Measurements from ENCODE around the gene ZNF804A.

Gene ZNF804A

GRCh38 chr2:184598316-184599053 lies at the start of gene ZNF804A:
Gene ZNF804A, plus strand, starts transcription at chr2:184598529. Its CDS starts 431 bp downstream, at chr2:184598960.
- peak; percentile 28 for DNase-seq

GRCh38 chr2:184549153-184549552 lies 49.2 kb upstream of the ZNF804A start:
- DNase-seq: no peak

- no peak for DNase-seq
Observed at GRCh38 chr2:184551626-184552025, 46.7 kb upstream of the ZNF804A start.

GRCh38 chr2:184554736-184555135 lies 43.6 kb upstream of the ZNF804A start:
- DNase-seq: peak; percentile 6

DNA sequence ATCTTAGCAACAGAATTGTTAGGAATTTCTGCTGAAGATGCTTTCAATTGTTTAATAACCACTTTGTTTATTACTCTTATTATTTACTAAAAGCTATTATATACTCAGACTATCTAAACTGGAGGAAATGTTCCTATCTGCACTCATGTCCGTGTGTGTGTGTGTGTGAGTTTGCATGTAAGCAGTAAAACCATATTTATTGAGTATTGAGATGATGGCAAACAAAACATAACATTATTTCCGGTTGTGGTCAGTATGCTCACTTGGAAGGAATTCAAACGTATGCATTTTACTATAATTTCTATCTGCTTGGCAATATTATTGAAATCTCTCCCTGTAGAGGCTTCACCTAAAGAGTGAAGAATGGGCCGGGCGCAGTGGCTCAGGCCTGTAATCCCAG lies 43.0 kb upstream of the ZNF804A start:
- no peak for DNase-seq

GRCh38 chr2:184556639-184557038 lies 41.7 kb upstream of the ZNF804A start:
- no peak for DNase-seq

GRCh38 chr2:184558713-184559464 lies 39.4 kb upstream of the ZNF804A start:
- DNase-seq: no peak

DNA sequence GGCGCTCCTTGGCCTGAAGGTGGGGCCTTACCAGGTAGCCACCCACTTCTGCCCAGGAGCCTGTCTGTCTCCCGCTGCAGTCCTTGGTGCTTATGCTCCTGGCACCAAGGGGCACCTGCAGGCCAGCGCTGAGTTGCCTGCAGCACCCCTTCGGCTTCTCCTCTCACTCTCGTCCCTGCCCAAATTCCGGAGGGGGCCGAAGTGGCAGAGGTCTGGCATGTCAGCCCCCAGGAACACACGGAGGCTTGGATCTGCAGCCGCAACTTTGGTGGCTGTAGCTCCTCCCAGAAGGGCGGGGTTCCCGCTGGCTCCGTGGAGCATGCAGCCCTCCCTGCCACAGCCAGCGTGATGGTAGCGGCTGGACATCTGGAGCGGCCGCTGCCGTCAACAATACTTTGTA lies 37.7 kb upstream of the ZNF804A start:
- no peak for DNase-seq

DNA sequence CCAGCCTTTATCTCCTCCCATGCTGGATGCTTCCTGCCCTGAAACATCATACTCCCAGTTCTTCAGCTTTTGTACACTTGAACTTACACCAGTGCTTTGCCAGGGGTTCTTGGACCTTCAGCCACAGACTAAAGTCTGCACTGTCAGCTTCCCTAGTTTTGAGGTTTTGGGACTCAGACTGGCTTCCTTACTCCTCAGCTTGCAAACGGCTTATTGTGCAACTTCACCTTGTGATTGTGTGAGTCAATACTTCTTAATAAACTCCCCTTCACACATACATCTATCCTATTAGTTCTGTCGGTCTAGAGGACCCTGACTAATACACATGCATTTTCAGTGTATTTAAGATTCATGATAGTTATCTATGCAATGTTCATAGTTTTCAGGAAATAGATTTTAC lies 35.8 kb upstream of the ZNF804A start:
- DNase-seq: no peak

- DNase-seq: no peak
Observed at GRCh38 chr2:184564092-184564491, 34.2 kb upstream of the ZNF804A start.

DNA sequence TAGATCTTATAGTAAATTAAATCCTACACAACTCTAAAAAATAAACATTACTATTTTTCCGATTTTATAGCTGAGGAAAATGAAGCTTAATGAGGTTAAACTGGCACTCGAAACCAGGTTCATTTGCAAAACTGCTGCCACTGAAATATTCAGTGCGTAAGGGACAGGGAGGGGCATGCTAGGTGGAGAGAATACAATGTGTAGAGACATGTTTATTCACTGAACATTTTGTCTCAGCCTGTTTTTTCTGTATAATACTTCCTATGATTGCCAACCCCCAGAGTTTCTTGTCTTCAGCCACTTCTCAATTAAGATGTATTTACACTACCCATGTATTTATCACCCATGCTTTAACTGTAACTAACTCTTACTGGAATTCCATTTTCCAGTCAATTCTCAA lies 31.6 kb upstream of the ZNF804A start:
- DNase-seq: no peak

DNA sequence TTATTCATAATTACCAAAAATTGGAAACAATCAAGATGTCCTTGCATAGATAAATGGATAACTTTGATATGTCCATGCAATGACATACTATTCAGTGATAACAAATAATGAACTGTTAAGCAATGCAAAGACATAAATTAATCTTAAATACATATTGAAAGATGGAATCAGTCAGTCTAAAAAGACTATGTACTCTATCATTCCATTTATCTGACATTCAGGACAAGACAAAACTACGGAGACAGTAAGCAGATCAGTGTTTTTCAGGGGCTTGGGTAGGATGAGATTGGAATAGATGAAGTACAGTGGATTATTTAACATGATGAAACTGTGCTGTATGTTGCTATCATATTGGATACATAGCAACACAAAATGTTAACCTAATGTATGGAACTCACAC lies 21.3 kb upstream of the ZNF804A start:
- DNase-seq: no peak

DNA sequence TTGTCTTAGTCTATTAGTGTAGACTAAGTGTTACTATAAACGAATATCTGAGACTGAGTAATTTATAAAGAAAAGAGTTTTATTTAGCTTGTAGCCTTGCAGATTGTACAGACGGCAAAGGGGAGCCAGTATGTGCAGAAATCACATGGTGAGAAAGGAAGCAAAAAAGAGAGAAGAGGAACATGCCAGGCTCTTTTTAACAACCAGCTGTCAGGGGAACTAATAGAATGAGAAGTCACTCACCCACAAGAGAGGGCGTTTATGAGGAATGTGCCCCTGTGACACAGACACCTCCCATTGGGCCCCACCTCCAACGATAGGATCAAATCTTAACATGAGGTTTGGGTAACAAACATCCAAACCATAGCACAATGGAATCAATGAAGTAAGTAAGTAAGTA lies 20.6 kb upstream of the ZNF804A start:
- no peak for DNase-seq

- DNase-seq: no peak
Observed at GRCh38 chr2:184579226-184579625, 19.1 kb upstream of the ZNF804A start.

GRCh38 chr2:184581391-184581790 lies 16.9 kb upstream of the ZNF804A start:
- DNase-seq: no peak

DNA sequence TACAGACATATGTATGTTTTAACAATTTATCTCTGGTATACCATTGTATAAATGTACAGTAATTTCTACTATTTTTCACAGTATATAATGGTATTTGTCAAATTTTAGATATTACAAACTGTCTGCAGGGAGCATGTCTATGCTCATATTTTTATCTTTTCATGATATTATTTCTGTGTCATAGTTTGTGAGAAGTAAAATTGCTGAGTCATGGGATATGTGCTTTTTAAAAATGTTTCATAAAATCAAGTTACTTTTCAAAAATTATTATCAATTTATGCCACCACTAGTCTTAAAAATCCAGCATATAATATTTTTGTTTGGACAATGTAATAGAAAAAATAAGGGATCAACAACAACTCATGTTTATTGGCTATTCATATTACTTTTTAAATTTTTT lies 9.1 kb upstream of the ZNF804A start:
- no peak for DNase-seq

DNA sequence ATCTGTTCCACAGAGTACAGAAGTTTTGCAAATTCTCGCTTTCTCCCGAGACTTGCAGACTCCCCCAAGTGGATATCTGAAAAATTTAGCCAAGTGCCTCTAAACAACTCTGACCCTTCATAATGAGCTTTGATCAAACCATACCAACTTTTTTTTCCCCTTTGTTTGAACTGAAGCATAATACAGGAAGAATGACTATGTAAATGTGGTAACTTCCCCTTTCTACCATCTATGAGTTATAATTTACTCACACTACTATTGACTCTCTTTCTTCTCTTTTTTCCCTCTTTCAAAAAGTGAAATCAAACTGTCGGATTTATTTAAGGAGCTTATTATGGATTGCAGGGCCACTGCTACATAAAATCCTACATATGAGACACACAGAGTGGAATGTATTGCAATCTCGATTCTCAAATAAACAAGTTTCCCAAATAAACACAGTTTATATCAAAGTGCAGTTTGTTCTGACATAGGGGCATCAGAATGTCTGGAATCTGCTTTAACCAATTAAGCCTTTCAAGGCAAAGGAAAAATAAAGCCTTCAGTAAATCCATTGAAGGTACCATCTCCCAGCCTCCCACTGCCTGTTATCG lies 1.4 kb upstream of the ZNF804A start:
- peak; percentile 50 for DNase-seq

GRCh38 chr2:184597571-184597991 lies 748 bp upstream of the ZNF804A start:
- no peak for DNase-seq

GRCh38 chr2:184598002-184598315 lies 370 bp upstream of the ZNF804A start:
- DNase-seq: no peak

DNA sequence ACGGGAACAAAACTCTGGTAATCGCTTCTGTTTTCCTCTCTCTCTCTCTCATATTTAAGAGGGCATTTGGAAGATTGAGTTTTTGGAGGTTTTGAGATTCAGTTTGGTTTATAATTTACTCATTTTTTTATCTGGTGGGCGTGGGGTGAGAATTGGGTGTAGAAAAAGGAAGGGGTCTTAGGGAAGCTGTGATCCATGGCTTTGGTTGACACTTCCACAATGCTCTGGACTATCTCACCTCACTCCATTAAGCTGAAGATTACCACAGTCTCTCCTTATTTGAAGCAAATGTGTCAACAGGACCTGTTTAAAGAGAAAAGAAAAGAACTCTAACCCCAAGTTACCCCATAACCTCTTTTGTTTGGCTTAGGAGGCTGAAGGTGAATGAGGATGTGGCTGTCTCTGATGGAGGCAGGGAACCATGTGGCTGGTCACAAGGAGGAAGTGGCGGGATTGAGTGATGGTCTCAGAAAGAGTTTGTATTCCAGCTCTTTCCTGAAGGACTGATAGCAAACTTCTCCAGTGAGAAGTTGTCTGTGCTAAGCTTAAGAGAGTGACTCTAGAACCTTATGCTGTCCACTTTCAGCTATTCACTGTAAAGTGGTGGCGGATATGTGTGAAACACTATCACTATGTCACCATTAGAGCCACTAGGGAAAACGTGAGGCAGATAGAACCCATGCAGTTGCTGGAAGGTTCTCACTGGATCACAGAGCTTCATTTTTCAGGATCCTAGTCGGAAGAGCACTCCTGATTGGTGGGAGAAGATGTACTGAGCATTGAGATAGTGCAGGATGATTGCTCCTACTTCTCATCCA lies 934 bp downstream of the ZNF804A start:
- no peak for DNase-seq

DNA sequence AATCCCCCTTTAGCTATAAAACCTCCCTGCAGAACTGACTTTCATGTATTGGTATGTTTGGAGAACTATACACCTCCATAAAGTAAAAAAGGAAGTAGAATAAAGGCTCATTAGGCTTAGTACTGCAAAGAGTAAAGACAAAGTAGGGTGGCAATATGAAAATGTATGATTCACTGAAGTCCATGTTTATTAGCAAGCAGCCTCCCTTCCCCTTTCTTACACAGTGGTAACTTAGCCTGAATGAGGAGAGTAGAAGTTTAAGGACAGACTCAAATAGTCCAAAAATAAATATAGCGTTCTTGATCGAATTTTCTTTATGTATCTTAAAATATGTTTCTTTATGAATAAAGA lies 1.5 kb downstream of the ZNF804A start:
- DNase-seq: no peak

DNA sequence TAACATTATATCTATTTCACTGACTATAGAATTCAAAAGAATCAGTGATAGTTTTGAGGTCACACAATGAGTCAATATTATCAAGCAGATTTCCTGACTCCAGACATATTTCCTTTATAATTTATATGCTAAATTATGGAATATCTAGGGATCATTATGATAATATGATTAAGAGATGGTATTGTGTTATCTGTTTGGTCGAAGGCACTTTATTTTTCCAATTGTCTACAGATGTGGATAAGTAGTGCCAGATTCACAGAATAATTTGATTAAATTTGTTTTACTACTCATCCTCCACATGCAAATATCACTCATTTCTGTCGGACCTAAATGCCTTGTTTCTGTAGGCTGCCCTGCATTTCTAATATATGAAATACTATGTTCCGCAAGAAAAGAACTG lies 4.4 kb downstream of the ZNF804A start:
- DNase-seq: no peak

GRCh38 chr2:184610891-184611290 lies 12.6 kb downstream of the ZNF804A start:
- no peak for DNase-seq
